Measurements from ENCODE around the gene SENP1. TPM values are rescaled to one million over a fixed set of nuclear protein-coding genes. Genes with fewer than 3 reads are reported as not detected.

The SENP1 gene
- polyA plus RNA-seq (2013, experiment 1 of 2): 19.2 TPM
- 20.4 TPM for polyA plus RNA-seq (2013, experiment 2 of 2)

DNA sequence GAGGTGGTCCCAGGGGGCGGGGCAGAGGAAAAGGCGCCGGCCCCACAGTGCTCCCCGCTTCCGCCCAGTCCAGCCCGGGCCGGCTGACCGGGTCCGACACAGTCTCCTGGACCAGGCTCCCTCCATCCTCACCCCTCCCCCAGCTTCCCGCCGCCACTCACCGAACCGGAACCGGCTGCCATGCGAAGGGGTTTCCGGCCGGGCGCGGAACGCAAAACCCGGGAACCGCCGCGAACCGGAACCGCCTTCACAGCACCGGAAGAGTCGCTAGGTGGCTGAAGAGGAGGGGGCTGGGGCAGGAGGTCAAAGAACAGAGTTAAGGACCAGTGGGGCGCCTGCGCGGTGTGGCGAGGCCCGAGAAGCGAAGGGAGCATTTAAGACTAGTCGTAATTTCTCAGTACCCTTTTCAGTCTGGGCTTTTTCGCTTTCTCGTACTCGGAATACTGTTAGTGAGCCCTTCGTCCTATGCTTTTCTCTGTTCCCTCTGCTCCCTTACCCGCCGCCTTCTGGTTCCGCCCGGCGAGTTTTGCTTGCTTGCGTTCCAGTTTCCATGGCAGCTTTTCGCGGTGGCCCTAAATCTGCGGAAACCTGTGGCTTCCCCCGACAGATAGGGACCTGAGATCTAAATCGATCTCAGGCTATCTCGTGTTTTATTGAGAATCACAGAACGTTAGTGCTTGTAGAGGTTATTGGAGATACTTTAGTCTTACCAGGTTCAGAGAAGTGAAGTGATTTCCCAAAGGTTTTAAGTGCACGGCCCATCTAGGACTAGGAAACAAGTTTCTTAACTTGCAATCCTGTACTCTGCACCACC is at the start of gene SENP1:
Gene SENP1 (minus strand): TSS at position 213 of the 814 bp plus-strand sequence. CDS start 4,607 bp downstream, outside the sequence.
- WGBS, 2 experiments (ENCODE audit: insufficient coverage in 2 of 2): 3% methylated on average over 34 to 44 of the region's 53 CpGs
- no peaks in the 10 kb centered on the region for H3K36me3 ChIP-seq (ENCODE audit: control insufficient read depth, insufficient read depth, low read length)
- H3K27ac ChIP-seq (ENCODE audit: low read depth, low read length, severe bottlenecking): peak within 1 kb of the TSS; percentile 96
- peak within 1 kb of the TSS; percentile 79 for H3K4me3 ChIP-seq (ENCODE audit: extremely low read depth, insufficient read depth, low read length, poor library complexity, severe bottlenecking)
- peaks cover 12% of the 10 kb centered on the region for H3K4me1 ChIP-seq (ENCODE audit: control insufficient read depth, insufficient read depth, low read length, poor library complexity, severe bottlenecking)
- H3K9me3 ChIP-seq (ENCODE audit: control insufficient read depth, low read length): no peaks in the 10 kb centered on the region

- Histone ChIP-seq H3K9me3 (ENCODE audit: control insufficient read depth, low read length) (no peaks in the 10 kb centered on the region), H3K4me3 (ENCODE audit: extremely low read depth, insufficient read depth, low read length, poor library complexity, severe bottlenecking) (no peak overlapping the region)
- whole genome bisulfite sequencing, 2 experiments (ENCODE audit: insufficient coverage in 2 of 2): 86 to 92% methylated on average over 1 to 2 of the region's 2 CpGs
Measured at GRCh38 chr12:48151103-48151771, 45.4 kb upstream of the SENP1 start.

DNA sequence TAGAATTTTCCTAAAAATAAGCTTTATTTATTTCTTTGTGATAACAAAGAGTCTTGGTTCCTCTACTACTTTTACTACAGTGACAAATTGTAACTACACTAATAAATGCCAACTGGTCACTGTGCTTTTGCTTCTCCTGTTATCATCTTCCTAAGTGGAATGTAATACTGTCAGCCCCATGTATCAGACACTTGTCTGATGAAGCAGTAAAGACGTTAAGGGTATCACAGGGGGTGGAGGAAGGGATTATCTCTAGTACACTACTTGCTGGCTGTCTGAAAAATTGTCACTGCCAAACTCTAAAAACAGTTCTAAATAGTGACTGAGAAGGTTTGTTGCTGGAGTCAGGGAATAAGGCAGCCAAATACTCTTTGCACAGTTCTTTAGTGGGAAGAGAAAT is 40.1 kb upstream of the SENP1 start:
- no CpG with 5 or more reads among the region's 1 CpG for WGBS, 2 experiments (ENCODE audit: insufficient coverage in 2 of 2)
- peaks cover 87% of the 10 kb centered on the region for H3K36me3 ChIP-seq (ENCODE audit: control insufficient read depth, insufficient read depth, low read length)
- no peaks in the 10 kb centered on the region for H3K4me1 ChIP-seq (ENCODE audit: control insufficient read depth, insufficient read depth, low read length, poor library complexity, severe bottlenecking)
- H3K27ac ChIP-seq (ENCODE audit: low read depth, low read length, severe bottlenecking): no peak overlapping the region
- no peaks in the 10 kb centered on the region for H3K9me3 ChIP-seq (ENCODE audit: control insufficient read depth, low read length)
- no peak overlapping the region for H3K4me3 ChIP-seq (ENCODE audit: extremely low read depth, insufficient read depth, low read length, poor library complexity, severe bottlenecking)

More at GRCh38 chr12:48151103-48151771, 45.4 kb upstream of the SENP1 start:
- Histone ChIP-seq H3K36me3 (ENCODE audit: control insufficient read depth, insufficient read depth, low read length) (peaks cover 37% of the 10 kb centered on the region), H3K4me1 (ENCODE audit: control insufficient read depth, insufficient read depth, low read length, poor library complexity, severe bottlenecking) (peaks cover 5% of the 10 kb centered on the region), H3K27ac (ENCODE audit: low read depth, low read length, severe bottlenecking) (no peak overlapping the region)

- peaks cover 93% of the 10 kb centered on the region for H3K36me3 ChIP-seq (ENCODE audit: control insufficient read depth, insufficient read depth, low read length)
- 78 to 83% methylated on average over 1 of the region's 2 CpGs for WGBS, 2 experiments (ENCODE audit: insufficient coverage in 2 of 2)
- no peaks in the 10 kb centered on the region for H3K4me1 ChIP-seq (ENCODE audit: control insufficient read depth, insufficient read depth, low read length, poor library complexity, severe bottlenecking)
- no peak overlapping the region for H3K4me3 ChIP-seq (ENCODE audit: extremely low read depth, insufficient read depth, low read length, poor library complexity, severe bottlenecking)
- no peak overlapping the region for H3K27ac ChIP-seq (ENCODE audit: low read depth, low read length, severe bottlenecking)
- no peaks in the 10 kb centered on the region for H3K9me3 ChIP-seq (ENCODE audit: control insufficient read depth, low read length)
Measured at GRCh38 chr12:48143898-48144297, 38.0 kb upstream of the SENP1 start.

DNA sequence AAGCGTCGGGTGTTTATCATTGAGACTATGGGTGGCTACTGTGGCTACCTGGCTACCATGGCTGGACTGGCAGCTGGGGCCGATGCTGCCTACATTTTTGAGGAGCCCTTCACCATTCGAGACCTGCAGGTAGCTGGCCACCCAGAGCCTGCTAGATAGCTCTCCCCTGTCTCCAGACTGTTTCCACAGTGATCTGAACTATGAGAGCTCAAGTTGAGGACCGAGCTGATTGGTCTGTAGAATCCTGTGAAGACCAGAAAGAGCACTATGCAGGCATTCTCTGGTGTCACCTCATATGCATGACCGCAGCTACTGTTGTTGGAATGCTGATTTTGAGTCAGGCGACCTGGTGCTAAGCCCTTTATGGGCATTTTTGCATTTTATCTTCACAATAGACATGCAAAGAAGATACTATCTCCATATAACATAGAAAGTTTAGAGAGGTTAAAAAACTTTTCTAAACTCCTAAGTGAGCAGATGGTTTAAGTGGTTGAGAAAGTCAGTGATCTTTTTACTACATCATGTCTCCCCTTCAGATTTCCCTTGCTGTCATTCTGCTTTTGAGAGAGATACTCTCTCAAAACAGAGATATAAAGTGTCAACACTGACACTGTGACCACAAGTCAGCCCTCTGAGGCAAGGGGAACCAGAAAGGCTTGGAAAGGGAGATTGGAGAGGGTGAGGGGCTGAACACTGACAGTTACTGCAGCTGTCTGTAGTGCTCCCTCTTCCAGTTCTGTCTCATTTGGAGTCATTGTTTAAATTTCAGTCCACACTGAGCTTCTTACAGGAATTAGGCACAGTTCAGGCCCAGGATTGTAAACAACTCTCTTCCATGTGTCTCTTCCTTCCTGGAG is 37.2 kb upstream of the SENP1 start:
- H3K9me3 ChIP-seq (ENCODE audit: control insufficient read depth, low read length): no peaks in the 10 kb centered on the region
- H3K36me3 ChIP-seq (ENCODE audit: control insufficient read depth, insufficient read depth, low read length): peaks cover 93% of the 10 kb centered on the region
- no peak overlapping the region for H3K27ac ChIP-seq (ENCODE audit: low read depth, low read length, severe bottlenecking)
- no peaks in the 10 kb centered on the region for H3K4me1 ChIP-seq (ENCODE audit: control insufficient read depth, insufficient read depth, low read length, poor library complexity, severe bottlenecking)
- 82 to 84% methylated on average over 6 to 7 of the region's 7 CpGs for WGBS, 2 experiments (ENCODE audit: insufficient coverage in 2 of 2)
- H3K4me3 ChIP-seq (ENCODE audit: extremely low read depth, insufficient read depth, low read length, poor library complexity, severe bottlenecking): no peak overlapping the region

GRCh38 chr12:48135027-48135426 is 29.1 kb upstream of the SENP1 start:
- Histone ChIP-seq H3K4me3 (ENCODE audit: extremely low read depth, insufficient read depth, low read length, poor library complexity, severe bottlenecking) (no peak overlapping the region), H3K4me1 (ENCODE audit: control insufficient read depth, insufficient read depth, low read length, poor library complexity, severe bottlenecking) (no peaks in the 10 kb centered on the region), H3K27ac (ENCODE audit: low read depth, low read length, severe bottlenecking) (no peak overlapping the region), H3K9me3 (ENCODE audit: control insufficient read depth, low read length) (no peaks in the 10 kb centered on the region), H3K36me3 (ENCODE audit: control insufficient read depth, insufficient read depth, low read length) (peaks cover 94% of the 10 kb centered on the region)
- 89 to 100% methylated on average over 5 of the region's 5 CpGs for WGBS, 2 experiments (ENCODE audit: insufficient coverage in 2 of 2)

GRCh38 chr12:48132826-48133225 is 26.9 kb upstream of the SENP1 start:
- H3K36me3 ChIP-seq (ENCODE audit: control insufficient read depth, insufficient read depth, low read length): peaks cover 92% of the 10 kb centered on the region
- no peaks in the 10 kb centered on the region for H3K9me3 ChIP-seq (ENCODE audit: control insufficient read depth, low read length)
- no peak overlapping the region for H3K27ac ChIP-seq (ENCODE audit: low read depth, low read length, severe bottlenecking)
- WGBS, 2 experiments (ENCODE audit: insufficient coverage in 2 of 2): 97% methylated on average over 13 to 14 of the region's 14 CpGs
- H3K4me1 ChIP-seq (ENCODE audit: control insufficient read depth, insufficient read depth, low read length, poor library complexity, severe bottlenecking): no peaks in the 10 kb centered on the region
- H3K4me3 ChIP-seq (ENCODE audit: extremely low read depth, insufficient read depth, low read length, poor library complexity, severe bottlenecking): no peak overlapping the region

GRCh38 chr12:48131517-48131916 is 25.6 kb upstream of the SENP1 start:
- Histone ChIP-seq H3K36me3 (ENCODE audit: control insufficient read depth, insufficient read depth, low read length) (peaks cover 92% of the 10 kb centered on the region), H3K27ac (ENCODE audit: low read depth, low read length, severe bottlenecking) (no peak overlapping the region), H3K9me3 (ENCODE audit: control insufficient read depth, low read length) (no peaks in the 10 kb centered on the region), H3K4me1 (ENCODE audit: control insufficient read depth, insufficient read depth, low read length, poor library complexity, severe bottlenecking) (no peaks in the 10 kb centered on the region), H3K4me3 (ENCODE audit: extremely low read depth, insufficient read depth, low read length, poor library complexity, severe bottlenecking) (no peak overlapping the region)
- 100% methylated on average over 2 of the region's 2 CpGs for WGBS, 2 experiments (ENCODE audit: insufficient coverage in 2 of 2)

DNA sequence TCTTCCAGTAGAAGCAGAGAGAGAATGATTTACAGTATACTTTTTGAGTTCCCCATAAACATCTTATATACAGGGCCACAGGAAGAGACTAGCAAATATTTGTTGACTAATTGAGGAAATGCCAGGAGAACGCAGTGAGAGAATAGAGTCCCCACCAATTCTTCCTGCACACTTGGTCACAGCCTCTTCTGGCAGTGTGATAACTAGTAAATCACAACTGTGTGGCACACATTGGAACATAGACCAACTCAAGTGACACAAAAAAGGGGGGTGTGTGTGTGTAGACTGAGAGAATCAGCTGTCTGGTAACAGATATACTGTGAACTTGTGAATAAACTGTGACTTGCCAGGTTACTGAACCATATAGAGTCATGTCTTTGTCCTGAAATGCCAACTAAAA is 23.5 kb upstream of the SENP1 start:
- H3K27ac ChIP-seq (ENCODE audit: low read depth, low read length, severe bottlenecking): no peak overlapping the region
- H3K4me1 ChIP-seq (ENCODE audit: control insufficient read depth, insufficient read depth, low read length, poor library complexity, severe bottlenecking): no peaks in the 10 kb centered on the region
- peaks cover 87% of the 10 kb centered on the region for H3K36me3 ChIP-seq (ENCODE audit: control insufficient read depth, insufficient read depth, low read length)
- 100% methylated on average over 1 of the region's 1 CpG; no CpG with 5 or more reads in 1 of the 2 experiments for WGBS, 2 experiments (ENCODE audit: insufficient coverage in 2 of 2)
- no peak overlapping the region for H3K4me3 ChIP-seq (ENCODE audit: extremely low read depth, insufficient read depth, low read length, poor library complexity, severe bottlenecking)
- H3K9me3 ChIP-seq (ENCODE audit: control insufficient read depth, low read length): no peaks in the 10 kb centered on the region

DNA sequence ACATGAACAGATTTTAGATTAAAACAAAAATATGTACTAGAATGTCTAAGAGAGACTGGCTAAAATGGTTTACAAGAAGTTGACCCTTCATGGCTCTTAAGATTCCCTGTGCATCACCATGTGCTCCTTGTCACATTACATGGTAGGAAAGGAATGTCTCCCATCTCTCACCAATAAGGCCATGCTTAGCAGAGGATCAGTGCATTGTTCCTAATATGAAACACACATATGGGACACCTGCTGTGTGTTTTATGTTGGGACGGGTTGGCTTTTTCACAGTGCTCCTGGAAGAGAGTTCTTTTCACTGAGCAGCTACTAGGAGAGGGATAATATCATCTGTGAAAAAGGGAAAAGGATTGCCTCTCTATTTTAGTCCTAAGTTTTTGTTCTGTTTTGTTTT is 22.9 kb upstream of the SENP1 start:
- WGBS, 2 experiments (ENCODE audit: insufficient coverage in 2 of 2): no CpG with 5 or more reads among the region's 1 CpG
- H3K4me1 ChIP-seq (ENCODE audit: control insufficient read depth, insufficient read depth, low read length, poor library complexity, severe bottlenecking): no peaks in the 10 kb centered on the region

More for the DNA sequence above, 22.9 kb upstream of the SENP1 start:
- Histone ChIP-seq H3K27ac (ENCODE audit: low read depth, low read length, severe bottlenecking) (no peak overlapping the region), H3K9me3 (ENCODE audit: control insufficient read depth, low read length) (no peaks in the 10 kb centered on the region), H3K4me3 (ENCODE audit: extremely low read depth, insufficient read depth, low read length, poor library complexity, severe bottlenecking) (no peak overlapping the region), H3K36me3 (ENCODE audit: control insufficient read depth, insufficient read depth, low read length) (peaks cover 87% of the 10 kb centered on the region)
